ENCODE data around the gene COQ4.

GRCh38 chr9:128333451-128333869 is 10.8 kb downstream of the COQ4 start:
- no peak for TF ChIP-seq CTCF (conservative IDR thresholded peaks at IDR 0.05; ENCODE audit: low read length)
- TF ChIP-seq EZH2phosphoT487 (IDR thresholded peaks at IDR 0.05; ENCODE audit: borderline replicate concordance) = no peak

Data from Loucy (cell line).